ENCODE results near the gene ZNF319.

GRCh38 chr16:57966204-57966771, 34.2 kb downstream of the ZNF319 start:
- no peak for TF ChIP-seq BHLHE40 (IDR thresholded peaks at IDR 0.05; ENCODE audit: low read depth, low read length)
- no peak for TF ChIP-seq CTCF (conservative IDR thresholded peaks at IDR 0.05; ENCODE audit: low read depth, low read length)
- no peak for TF ChIP-seq CHD1 (IDR thresholded peaks at IDR 0.05; ENCODE audit: low read depth, low read length)
- no peak for TF ChIP-seq POLR2A (IDR thresholded peaks at IDR 0.05; ENCODE audit: low read depth, low read length)
- TF ChIP-seq RAD21 (IDR thresholded peaks at IDR 0.05; ENCODE audit: low read length) = no peak
- TF ChIP-seq USF2 (IDR thresholded peaks at IDR 0.05; ENCODE audit: low read depth, low read length) = no peak
- no peak for TF ChIP-seq MAZ (IDR thresholded peaks at IDR 0.05; ENCODE audit: borderline replicate concordance, low read depth, low read length)
